GM19035 (cell line): ENCODE data around the gene SLC26A1.

Experiments used
- ATAC-seq: cut with Tn5 transposase; IDR thresholded peaks from one replicate; pipeline ENCODE4 v1.9.1; 2021; ENCODE audit not compliant: unreplicated experiment

The SLC26A1 gene

GRCh38 chr4:1029529-1029928, 36.3 kb upstream of the SLC26A1 start:
- no peak for ATAC-seq

GRCh38 chr4:1028574-1029220, 35.5 kb upstream of the SLC26A1 start:
- ATAC-seq, result no peak

GRCh38 chr4:1027915-1028238, 34.7 kb upstream of the SLC26A1 start:
- ATAC-seq, result no peak

GRCh38 chr4:1027219-1027914, 34.2 kb upstream of the SLC26A1 start:
- ATAC-seq, result no peak

- peak; percentile 69 for ATAC-seq
Measured at GRCh38 chr4:1026115-1026514, 32.9 kb upstream of the SLC26A1 start.

- ATAC-seq, result no peak
Measured at GRCh38 chr4:1024882-1025545, 31.8 kb upstream of the SLC26A1 start.

- no peak for ATAC-seq
Measured at GRCh38 chr4:1023895-1024740, 30.9 kb upstream of the SLC26A1 start.

GRCh38 chr4:1023075-1023640, 30.0 kb upstream of the SLC26A1 start:
- no peak for ATAC-seq

GRCh38 chr4:1022739-1023066, 29.5 kb upstream of the SLC26A1 start:
- no peak for ATAC-seq

- ATAC-seq, result no peak
Measured at GRCh38 chr4:1022051-1022738, 29.0 kb upstream of the SLC26A1 start.

GRCh38 chr4:1021386-1022050, 28.3 kb upstream of the SLC26A1 start:
- ATAC-seq, result peak; percentile 74

GRCh38 chr4:1019729-1020470, 26.7 kb upstream of the SLC26A1 start:
- no peak for ATAC-seq

GRCh38 chr4:1019320-1019719, 26.1 kb upstream of the SLC26A1 start:
- ATAC-seq, result no peak

GRCh38 chr4:1018147-1019020, 25.2 kb upstream of the SLC26A1 start:
- ATAC-seq, result no peak

- no peak for ATAC-seq
Measured at GRCh38 chr4:1017706-1018105, 24.5 kb upstream of the SLC26A1 start.

- ATAC-seq, result no peak
Measured at GRCh38 chr4:1017211-1017610, 24.0 kb upstream of the SLC26A1 start.

- ATAC-seq, result no peak
Measured at GRCh38 chr4:1015746-1016145, 22.5 kb upstream of the SLC26A1 start.

GRCh38 chr4:1015179-1015578, 22.0 kb upstream of the SLC26A1 start:
- no peak for ATAC-seq
